Aortic smooth muscle cell (primary cell): ENCODE measurements around the gene SNX12. TPM values are rescaled to one million over a fixed set of nuclear protein-coding genes. Genes with fewer than 3 reads are reported as not detected.

ENCODE experiments used
- total RNA-seq: library from RNA; depleted of rRNA; stranded (reverse); fragments of >200 nt; gene quantifications from 2 replicates; pipeline ENCODE4 v1.2.3, GENCODE V29; 2014

The SNX12 gene
- 73.9 and 74.1 TPM in 2 replicates for total RNA-seq

DNA sequence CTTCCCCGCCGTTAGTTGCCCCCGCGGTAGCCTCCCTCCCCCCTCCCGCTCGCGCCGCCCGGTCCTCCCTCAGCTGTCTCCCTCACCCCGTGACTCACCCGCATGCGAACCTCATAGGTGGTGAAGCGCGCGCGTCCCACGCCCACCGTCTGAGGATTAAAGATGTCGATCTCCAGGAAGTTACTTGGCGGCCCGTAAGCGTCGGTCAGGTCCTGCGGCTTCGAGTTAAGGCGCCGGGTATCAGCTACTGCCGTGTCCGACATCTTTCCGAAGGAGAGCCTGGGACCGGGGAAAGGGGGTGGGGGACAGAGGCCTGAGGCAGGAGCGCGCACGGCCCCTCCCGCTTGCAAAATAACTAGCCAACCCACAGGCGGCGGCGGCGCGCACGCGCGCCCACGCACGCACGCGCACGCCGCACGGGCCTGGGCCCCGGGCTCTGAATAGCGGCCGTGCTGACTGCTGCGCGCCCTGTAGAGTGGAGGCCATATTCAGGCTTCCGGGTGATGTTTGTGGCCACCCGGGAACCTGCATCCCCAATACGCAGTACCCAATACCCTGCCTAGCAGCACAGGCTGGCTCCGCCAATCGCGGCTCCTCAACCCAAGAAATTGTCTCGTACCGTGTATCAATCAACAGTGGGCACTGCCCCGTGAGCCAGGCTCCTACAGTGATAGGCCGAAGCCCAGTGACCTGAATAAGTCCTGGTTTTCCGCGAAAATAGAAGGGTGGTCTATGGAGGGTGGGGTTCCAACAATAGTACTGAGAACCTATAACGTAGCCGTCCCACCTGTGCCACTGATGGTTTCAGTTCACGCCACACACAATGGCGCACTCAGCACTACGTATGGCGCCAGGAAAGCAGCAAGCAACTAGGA is at the start of gene SNX12:
TSS of gene SNX12 (minus strand) at position 291 of the 875 bp plus-strand sequence. CDS start at position 263, 28 bp downstream.

DNA sequence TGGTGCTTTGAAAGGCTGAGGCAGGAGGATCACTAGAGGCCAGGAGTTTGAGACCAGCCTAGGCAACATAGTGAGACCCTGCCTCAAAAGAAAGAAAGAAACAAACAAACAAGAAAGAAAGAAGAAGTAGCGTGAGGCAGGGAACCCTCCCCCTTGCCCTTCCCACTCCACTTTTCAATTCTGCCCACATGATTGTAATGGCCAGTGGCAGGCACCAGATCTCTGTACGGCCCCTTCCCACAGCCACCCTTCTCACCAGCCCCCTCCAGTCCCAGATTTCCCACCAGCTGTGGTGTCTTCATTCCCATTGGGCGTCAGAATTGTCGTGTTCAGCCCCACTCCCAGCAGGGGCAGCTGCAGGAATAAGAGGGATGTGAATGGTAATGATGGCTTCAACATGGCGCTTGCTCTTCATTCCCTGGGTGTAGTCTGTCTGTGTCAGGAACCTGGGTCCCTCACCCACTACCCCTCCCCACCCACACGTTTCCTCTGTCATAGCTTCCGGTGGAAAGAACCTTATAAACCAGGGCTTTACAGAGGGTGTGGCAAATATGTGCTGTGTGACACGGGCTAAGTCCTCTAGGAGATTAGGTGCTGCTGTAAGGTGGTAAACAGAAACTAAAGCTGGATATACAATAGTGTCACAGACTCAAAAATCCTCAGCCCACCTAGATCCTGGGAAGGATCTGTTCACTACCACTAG is 43.2 kb upstream of the SNX12 start, which contains the start of gene IL2RG:
TSS of gene IL2RG (minus strand) at position 437 of the 703 bp plus-strand sequence. CDS start at position 399, 38 bp downstream.

DNA sequence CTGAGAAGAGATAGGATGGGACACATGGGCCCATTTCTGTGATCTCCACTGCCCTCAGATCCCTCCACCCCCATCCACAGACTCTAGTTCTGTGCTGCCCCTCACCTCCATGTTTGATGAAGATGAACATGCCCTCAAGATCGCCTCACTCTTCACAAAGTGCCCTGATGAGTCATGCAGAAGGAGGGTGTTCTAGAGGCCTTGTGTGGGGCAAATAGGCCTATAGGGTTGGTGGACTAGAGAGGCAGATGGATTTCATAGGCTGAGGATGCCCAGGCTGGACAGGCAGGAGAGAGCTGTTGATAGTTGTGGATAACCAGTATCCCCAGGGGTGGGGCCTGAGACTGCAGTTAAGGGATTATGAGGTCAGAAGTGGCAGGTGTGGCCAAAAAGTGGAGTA is 38.3 kb upstream of the SNX12 start, which contains the start of gene CXorf65:
TSS of gene CXorf65 (minus strand) at position 314 of the 400 bp plus-strand sequence. CDS start at position 130, 184 bp downstream.

DNA sequence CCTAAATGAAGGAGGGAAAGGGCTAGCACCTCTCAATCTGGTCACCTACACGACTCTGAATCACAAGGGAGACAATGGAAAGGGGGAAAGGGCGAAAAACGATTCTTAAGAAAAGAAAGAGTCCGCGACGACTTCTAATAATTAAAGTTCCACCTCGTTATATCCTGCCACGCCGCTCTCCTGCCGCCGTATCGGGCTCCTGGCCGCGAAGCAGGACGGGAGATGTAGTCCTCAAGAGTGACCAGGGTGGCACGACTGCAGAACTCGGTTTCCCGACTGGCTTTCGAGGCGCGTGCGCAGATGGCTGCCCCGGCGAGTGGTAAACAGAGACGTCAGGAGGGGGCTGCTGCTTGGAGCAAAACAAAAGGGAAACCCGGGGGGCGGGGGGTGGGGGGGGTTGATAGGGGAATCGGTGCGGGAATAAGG is 27.4 kb upstream of the SNX12 start, which contains the start of gene FOXO4:
TSS of gene FOXO4 (plus strand) at position 297 of the 426 bp plus-strand sequence. CDS start 678 bp downstream, outside the sequence.

Other genes starting within 250 kb of the SNX12 start
- not detected in 2 replicates for gene TEX11, start 159.6 kb downstream of the SNX12 start, total RNA-seq
- gene SLC7A3, start 137.2 kb downstream of the SNX12 start, total RNA-seq: not detected in 2 replicates
- 4.2 and 4.9 TPM in 2 replicates for gene FOXO4, start 27.5 kb upstream of the SNX12 start, total RNA-seq
- gene CXorf65, start 38.4 kb upstream of the SNX12 start, total RNA-seq: not detected in 2 replicates
- gene IL2RG, start 43.2 kb upstream of the SNX12 start, total RNA-seq: not detected in 2 replicates
- 27.5 and 38.5 TPM in 2 replicates for gene MED12, start 50.3 kb upstream of the SNX12 start, total RNA-seq
- gene NLGN3, start 76.5 kb upstream of the SNX12 start, total RNA-seq: 0.13 and 0.37 TPM in 2 replicates
- not detected in 2 replicates for gene GJB1, start 154.9 kb upstream of the SNX12 start, total RNA-seq
- gene ZMYM3, start 185.8 kb upstream of the SNX12 start, total RNA-seq: 7.7 and 10.7 TPM in 2 replicates
- 386 and 414 TPM in 2 replicates for gene NONO, start 215.3 kb upstream of the SNX12 start, total RNA-seq
- gene ITGB1BP2, start 233.4 kb upstream of the SNX12 start, total RNA-seq: 13.7 and 24.3 TPM in 2 replicates